ENCODE data around the gene SLC24A1. TPM values are rescaled to one million over a fixed set of nuclear protein-coding genes. Genes with fewer than 3 reads are reported as not detected.
"Not testable (repeated sequence)": the region's sequence is repeated elsewhere in the genome, so short reads cannot be mapped to it uniquely, and the experiment has no call there.

SLC24A1 gene
- total RNA-seq, 1 donor from 2014 or later = 5.4 TPM

DNA sequence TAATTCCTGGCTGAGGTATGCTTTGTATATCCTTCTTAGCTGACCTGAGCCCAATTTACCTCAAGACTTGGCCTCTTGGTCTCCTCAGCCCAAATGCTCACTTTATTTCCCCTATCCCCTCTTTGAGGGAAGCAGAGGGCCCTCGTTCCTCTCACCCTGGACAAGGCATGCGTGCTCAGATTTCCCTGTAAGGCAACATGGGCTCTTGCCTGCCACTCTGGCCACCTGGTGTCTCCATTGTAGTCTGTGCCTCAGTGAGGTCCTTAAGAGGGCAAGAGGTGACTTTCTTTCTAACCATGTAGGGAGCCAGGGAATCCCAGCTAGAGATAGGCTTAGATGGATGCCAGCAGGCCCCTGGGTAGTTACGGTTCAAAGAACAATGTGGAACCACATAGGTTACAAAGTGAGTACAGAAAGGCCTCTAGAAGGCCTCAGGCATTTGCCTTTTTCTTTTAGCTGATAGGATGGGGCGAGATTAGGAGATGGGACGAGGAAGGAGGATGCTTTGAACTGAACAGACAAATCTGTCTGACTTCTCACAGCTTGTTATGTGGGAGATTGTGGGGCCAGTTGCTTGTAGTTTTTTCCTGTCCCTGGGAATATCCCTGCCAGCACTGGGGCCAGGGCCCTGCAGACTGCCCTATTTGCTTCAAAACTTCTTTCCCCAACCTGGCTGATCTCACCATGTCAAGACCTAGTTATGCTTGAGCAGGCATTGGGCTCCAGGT is 9.7 kb upstream of the SLC24A1 start:
- Mint-ChIP-seq H3K9me3 (no peaks in the 10 kb centered on the region), H3K4me3 (peak overlapping the region; percentile 91), H3K27ac (ENCODE audit: unreplicated experiment) (peak overlapping the region; percentile 99), H3K36me3 (ENCODE audit: low read depth) (no peaks in the 10 kb centered on the region), H3K4me1 (peaks cover 34% of the 10 kb centered on the region), H3K27me3 (ENCODE audit: low read depth) (no peaks in the 10 kb centered on the region)
- TF ChIP-seq, protein P1, sequence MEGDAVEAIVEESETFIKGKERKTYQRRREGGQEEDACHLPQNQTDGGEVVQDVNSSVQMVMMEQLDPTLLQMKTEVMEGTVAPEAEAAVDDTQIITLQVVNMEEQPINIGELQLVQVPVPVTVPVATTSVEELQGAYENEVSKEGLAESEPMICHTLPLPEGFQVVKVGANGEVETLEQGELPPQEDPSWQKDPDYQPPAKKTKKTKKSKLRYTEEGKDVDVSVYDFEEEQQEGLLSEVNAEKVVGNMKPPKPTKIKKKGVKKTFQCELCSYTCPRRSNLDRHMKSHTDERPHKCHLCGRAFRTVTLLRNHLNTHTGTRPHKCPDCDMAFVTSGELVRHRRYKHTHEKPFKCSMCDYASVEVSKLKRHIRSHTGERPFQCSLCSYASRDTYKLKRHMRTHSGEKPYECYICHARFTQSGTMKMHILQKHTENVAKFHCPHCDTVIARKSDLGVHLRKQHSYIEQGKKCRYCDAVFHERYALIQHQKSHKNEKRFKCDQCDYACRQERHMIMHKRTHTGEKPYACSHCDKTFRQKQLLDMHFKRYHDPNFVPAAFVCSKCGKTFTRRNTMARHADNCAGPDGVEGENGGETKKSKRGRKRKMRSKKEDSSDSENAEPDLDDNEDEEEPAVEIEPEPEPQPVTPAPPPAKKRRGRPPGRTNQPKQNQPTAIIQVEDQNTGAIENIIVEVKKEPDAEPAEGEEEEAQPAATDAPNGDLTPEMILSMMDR (conservative IDR thresholded peaks at IDR 0.05) = no peak
- no peak for DNase-seq (ENCODE audit: low read depth, low spot score)

DNA sequence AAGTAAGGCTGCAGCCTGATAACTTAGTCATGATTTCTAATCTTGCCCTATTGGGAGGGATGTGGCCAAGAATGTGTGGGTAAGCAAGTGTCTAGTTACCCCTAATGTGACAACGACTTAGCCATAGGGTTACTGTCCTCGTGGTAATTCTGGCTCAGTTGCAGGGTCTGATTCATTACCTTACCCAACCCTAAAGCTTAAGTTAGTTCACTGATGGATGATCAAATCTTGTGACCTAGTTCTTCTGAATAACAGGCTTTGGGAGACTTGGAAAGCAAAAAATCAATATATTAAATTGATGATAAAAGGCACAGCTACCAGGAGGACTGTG is 9.2 kb upstream of the SLC24A1 start:
- peak overlapping the region; percentile 99 for H3K27ac Mint-ChIP-seq (ENCODE audit: unreplicated experiment)
- no peak for DNase-seq (ENCODE audit: low read depth, low spot score)
- no peaks in the 10 kb centered on the region for H3K27me3 Mint-ChIP-seq (ENCODE audit: low read depth)
- H3K9me3 Mint-ChIP-seq = no peaks in the 10 kb centered on the region
- H3K4me3 Mint-ChIP-seq = peak overlapping the region; percentile 91
- TF ChIP-seq, protein P1 (conservative IDR thresholded peaks at IDR 0.05) = no peak
- no peaks in the 10 kb centered on the region for H3K36me3 Mint-ChIP-seq (ENCODE audit: low read depth)
- peaks cover 34% of the 10 kb centered on the region for H3K4me1 Mint-ChIP-seq

DNA sequence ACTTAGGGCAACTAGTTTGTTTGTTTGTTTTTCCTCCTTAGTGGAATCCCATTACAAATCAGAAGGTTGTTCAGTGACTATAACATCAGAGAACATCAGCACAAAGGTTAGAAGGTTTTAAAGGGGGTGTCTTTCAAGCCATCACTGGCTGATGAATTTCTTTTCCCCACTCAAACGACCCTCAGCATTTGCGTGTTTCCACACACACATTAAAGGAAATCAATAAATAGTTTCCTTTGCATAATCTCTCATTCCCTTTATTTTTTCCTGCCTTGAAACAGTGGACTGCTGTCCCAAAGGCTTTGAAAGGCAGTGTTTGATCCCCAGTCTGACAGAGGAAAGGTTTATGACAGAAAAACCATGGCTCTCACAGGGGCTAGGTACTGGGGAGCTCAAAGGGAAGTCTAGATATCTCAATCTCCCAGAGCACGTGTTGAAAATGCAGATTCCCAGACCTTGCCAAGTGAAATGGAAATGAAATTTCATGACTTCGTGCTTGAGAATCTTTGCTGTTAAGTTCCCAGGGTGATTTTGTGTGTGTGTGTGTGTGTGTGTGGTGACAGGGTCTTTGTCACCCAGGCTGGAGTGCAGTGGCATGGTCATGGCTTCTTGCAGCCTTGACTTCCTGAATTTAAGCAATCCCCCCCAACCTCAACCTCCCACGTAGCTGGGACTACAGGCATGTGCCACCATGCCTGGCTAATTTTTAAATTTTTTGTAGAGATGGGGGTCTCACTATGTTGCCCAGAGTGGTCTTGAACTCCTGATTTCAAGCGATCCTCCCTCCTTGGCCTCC is 8.6 kb upstream of the SLC24A1 start:
- TF ChIP-seq, protein P1 (conservative IDR thresholded peaks at IDR 0.05) = no peak
- Mint-ChIP-seq H3K9me3 (no peaks in the 10 kb centered on the region), H3K27ac (ENCODE audit: unreplicated experiment) (peak overlapping the region; percentile 16), H3K4me1 (peaks cover 34% of the 10 kb centered on the region), H3K36me3 (ENCODE audit: low read depth) (no peaks in the 10 kb centered on the region), H3K4me3 (peak overlapping the region; percentile 91), H3K27me3 (ENCODE audit: low read depth) (no peaks in the 10 kb centered on the region)
- no peak for DNase-seq (ENCODE audit: low read depth, low spot score)

DNA sequence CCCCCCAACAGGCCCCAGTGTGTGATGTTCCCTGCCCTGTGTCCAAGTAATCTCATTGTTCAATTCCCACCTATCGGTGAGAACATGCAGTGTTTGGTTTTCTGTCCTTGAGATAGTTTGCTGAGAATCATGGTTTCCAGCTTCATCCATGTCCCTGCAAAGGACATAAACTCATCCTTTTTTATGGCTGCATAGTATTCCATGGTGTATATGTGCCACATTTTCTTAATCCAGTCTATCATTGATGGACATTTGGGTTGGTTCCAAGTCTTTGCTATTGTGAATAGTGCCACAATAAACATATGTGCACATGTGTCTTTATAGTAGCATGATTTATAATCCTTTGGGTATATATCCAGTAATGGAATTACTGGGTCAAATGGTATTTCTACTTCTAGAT is 5.9 kb upstream of the SLC24A1 start:
- H3K36me3 Mint-ChIP-seq (ENCODE audit: low read depth); H3K27ac Mint-ChIP-seq (ENCODE audit: unreplicated experiment); DNase-seq (ENCODE audit: low read depth, low spot score); H3K4me3 Mint-ChIP-seq; H3K27me3 Mint-ChIP-seq (ENCODE audit: low read depth); H3K9me3 Mint-ChIP-seq: not testable (repeated sequence)
- H3K4me1 Mint-ChIP-seq = peaks cover 21% of the 10 kb centered on the region

DNA sequence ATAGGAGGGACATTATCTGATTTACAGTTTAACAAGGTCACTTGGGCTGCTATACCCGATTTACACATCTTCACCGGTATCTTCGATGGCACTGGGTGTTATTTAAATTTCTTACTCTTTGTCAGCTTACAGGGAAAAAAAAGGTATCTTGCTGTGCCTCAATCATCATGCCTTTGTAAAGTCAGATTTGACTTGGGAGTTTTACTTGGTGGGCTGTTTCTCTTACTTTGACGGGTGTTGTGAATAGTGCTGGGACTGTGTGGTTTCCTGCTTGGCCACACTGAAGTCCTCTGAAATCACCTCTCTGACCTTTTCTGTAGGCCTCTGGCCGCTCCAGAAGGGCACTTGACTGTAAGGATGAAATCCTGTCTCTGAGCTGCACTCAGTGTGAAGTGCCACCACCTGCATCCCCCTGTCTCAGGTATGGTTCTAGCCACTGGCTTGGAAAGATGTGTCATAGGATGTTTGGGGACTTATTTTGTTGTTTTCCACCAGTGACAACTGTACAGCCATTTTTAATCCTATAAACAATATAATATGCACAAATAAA is 3.1 kb upstream of the SLC24A1 start:
- Mint-ChIP-seq H3K36me3 (ENCODE audit: low read depth) (no peaks in the 10 kb centered on the region), H3K27me3 (ENCODE audit: low read depth) (no peaks in the 10 kb centered on the region), H3K4me1 (peaks cover 3% of the 10 kb centered on the region), H3K27ac (ENCODE audit: unreplicated experiment) (no peak overlapping the region), H3K4me3 (no peak overlapping the region), H3K9me3 (no peaks in the 10 kb centered on the region)
- no peak for DNase-seq (ENCODE audit: low read depth, low spot score)
- TF ChIP-seq, protein P1 (conservative IDR thresholded peaks at IDR 0.05) = no peak

All from neural crest cell (in vitro differentiated cells).